IPS-20b (cell line): ENCODE measurements around the gene UVRAG.

Source experiments
- H3K27ac ChIP-seq: one replicate; pipeline ENCODE4 v1.5.1; 2013; ENCODE audit warnings: low read length
- H3K27me3 ChIP-seq: 2 replicates; pipeline ENCODE4 v1.6.1; 2013; ENCODE audit warnings: mild to moderate bottlenecking, low read length, inconsistent platforms; ENCODE audit not compliant: insufficient read depth
- H3K36me3 ChIP-seq: 2 replicates; pipeline ENCODE4 v1.6.1; 2013; ENCODE audit warnings: low read depth, mild to moderate bottlenecking, inconsistent platforms, low read length, moderate library complexity; ENCODE audit not compliant: insufficient read depth
- H3K4me1 ChIP-seq: 2 replicates; pipeline ENCODE4 v1.6.1; 2013; ENCODE audit warnings: mild to moderate bottlenecking, control low read depth, inconsistent platforms, low read length, moderate library complexity; ENCODE audit not compliant: insufficient read depth
- H3K4me3 ChIP-seq: 2 replicates; pipeline ENCODE4 v1.5.1; 2013; ENCODE audit warnings: mild to moderate bottlenecking, low read length, inconsistent platforms
- H3K9ac ChIP-seq: 2 replicates; pipeline ENCODE4 v1.6.1; 2013; ENCODE audit warnings: low read depth, mild to moderate bottlenecking, inconsistent platforms, low read length, moderate library complexity
- H3K9me3 ChIP-seq: 2 replicates; pipeline ENCODE4 v1.6.1; 2013; ENCODE audit warnings: mild to moderate bottlenecking, low read depth, low read length, inconsistent platforms; ENCODE audit not compliant: insufficient read depth

Gene UVRAG

DNA sequence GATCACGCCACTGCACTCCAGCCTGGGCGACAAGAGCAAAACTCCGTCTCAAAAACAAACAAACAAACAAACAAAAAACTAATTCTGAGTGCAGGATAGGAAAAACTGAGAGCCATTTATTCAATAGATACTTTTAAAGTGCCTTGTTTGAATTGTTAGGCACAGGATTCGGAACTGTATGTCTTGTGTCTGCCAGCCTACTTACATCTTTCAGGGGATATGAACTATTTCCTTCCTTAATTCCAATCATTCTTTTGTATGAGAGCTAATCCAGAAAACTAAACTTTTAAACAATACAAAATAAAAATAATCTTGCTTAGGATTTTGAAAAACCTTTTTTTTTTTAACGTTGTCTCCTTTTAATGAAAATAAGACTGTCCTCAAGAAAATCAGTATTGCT is 12.6 kb downstream of the UVRAG start:
- Histone ChIP-seq H3K9me3 (no peaks in the 10 kb centered on the region), H3K36me3 (no peaks in the 10 kb centered on the region), H3K4me1 (0 out of 2 replicates have a peak, but pooled peaks cover 3% of the 10 kb centered on the region), H3K9ac (no peak overlapping the region), H3K4me3 (no peak overlapping the region), H3K27me3 (no peaks in the 10 kb centered on the region), H3K27ac (no peak overlapping the region)

DNA sequence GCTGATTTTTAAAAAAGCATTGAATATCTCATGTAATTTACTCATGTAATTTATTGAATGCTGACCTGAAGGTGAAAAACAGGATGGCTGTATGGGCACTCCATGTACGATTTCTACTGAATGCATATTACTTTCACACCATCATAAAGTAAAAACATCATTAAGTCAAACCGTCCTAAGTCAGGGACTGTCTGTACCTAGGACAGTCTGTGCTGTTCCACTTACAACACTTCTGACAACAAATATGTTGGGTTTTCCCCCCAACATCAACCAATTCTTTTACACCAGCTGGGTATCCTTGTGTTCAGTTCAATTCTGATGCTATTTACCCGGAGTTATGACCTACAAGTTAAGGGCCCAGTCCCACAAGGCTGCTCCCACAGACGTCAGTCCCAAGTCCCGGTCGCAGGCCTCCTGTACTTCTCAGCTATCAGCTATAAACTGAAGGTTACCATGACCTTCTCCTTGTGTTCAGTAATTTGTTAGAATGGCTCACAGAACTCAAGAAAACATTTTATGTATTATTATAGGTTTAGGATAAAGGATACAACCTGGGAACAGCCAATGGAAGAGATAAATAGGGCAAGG is 17.0 kb downstream of the UVRAG start:
- no peak overlapping the region for H3K9ac ChIP-seq
- no peak overlapping the region for H3K4me3 ChIP-seq
- H3K27me3 ChIP-seq, result no peaks in the 10 kb centered on the region
- no peak overlapping the region for H3K27ac ChIP-seq
- H3K9me3 ChIP-seq, result no peaks in the 10 kb centered on the region
- H3K4me1 ChIP-seq, result 0 out of 2 replicates have a peak, but pooled peaks cover 3% of the 10 kb centered on the region
- H3K36me3 ChIP-seq, result no peaks in the 10 kb centered on the region

DNA sequence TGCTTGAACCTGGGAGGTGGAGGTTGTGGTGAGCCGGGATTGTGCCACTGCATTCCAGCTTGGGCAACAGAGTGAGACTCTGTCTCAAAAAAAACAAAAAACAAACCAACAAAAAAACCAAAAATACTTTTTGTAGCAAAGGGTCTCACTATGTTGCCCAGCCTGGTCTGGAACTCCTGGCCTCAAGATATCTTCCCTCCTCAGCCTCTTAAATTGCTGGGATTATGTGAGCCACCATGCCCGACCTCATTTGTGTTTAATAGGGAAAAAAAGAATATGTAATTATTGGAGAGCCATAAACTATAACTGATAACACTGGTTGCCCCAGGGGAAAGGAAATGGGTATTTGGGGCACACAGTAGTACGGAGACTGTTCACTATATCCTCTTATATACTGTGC is 19.7 kb downstream of the UVRAG start:
- H3K36me3 ChIP-seq, result no peaks in the 10 kb centered on the region
- no peaks in the 10 kb centered on the region for H3K9me3 ChIP-seq
- no peak overlapping the region for H3K9ac ChIP-seq
- H3K27ac ChIP-seq, result no peak overlapping the region
- H3K27me3 ChIP-seq, result no peaks in the 10 kb centered on the region
- no peak overlapping the region for H3K4me3 ChIP-seq
- H3K4me1 ChIP-seq, result 0 out of 2 replicates have a peak, but pooled peaks cover 3% of the 10 kb centered on the region

DNA sequence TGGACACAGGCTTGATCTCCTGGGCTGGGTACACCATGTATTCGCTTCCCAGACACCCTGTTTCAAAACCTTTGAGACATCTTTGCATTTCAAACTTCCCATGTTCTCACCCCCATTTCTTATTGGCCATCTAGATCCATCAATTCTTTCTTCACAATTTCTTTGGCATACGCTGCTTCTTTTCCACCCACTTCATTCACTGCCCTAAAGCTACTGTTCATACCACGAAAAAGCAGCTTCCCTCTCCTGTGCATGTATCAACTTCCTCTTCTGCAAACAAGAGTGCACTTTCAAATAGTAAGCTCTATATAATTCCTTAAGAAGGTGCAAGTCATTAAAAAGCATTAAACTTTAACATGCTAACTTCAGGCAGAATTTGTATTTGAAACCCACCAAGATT is 21.4 kb downstream of the UVRAG start:
- H3K36me3 ChIP-seq, result no peaks in the 10 kb centered on the region
- H3K4me3 ChIP-seq, result no peak overlapping the region
- H3K27ac ChIP-seq, result no peak overlapping the region
- no peak overlapping the region for H3K9ac ChIP-seq
- H3K27me3 ChIP-seq, result no peaks in the 10 kb centered on the region
- no peaks in the 10 kb centered on the region for H3K9me3 ChIP-seq
- H3K4me1 ChIP-seq, result 0 out of 2 replicates have a peak, but pooled peaks cover 3% of the 10 kb centered on the region

DNA sequence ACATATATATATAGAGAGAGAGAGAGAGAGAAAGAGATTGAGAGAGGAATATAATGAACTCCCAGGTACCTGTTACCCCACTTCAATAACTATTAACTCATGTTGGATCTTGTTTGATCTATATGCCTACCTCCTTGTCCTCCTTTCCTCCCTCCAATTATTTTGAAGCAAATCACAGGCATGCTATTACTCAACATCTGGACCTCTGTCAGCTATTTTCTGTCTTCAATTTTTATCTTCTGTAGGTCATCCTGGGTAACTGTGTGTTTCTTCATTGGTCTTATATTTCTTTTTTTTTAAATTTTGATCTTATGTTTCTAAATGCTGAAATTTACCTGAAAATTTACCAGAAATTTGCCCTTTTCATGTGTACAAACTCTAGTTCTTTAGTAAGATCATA is 24.8 kb downstream of the UVRAG start:
- Histone ChIP-seq H3K27ac (no peak overlapping the region), H3K4me1 (no peaks in the 10 kb centered on the region), H3K4me3 (no peak overlapping the region), H3K9me3 (no peaks in the 10 kb centered on the region), H3K9ac (no peak overlapping the region), H3K27me3 (no peaks in the 10 kb centered on the region), H3K36me3 (no peaks in the 10 kb centered on the region)

DNA sequence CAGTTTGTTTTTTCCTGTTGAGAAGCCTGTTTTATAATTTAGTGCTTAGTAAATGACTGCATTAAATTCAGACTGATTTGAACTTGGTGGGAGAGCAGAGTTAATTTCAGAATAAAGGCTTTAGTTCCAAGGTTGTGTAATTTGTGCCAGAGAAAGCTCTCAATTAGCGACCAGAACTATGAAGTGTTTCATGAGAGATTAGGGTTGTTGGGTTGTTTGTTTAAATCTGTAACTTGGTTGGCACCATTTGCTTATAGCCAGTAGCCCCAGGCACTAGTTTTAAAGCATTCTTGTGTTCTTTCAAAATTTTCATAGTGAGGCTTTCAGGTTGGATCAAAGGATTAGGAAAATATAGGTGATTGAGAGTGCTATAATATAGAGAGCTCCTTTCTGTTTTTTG is 25.5 kb downstream of the UVRAG start:
- Histone ChIP-seq H3K4me3 (no peak overlapping the region), H3K4me1 (no peaks in the 10 kb centered on the region), H3K27ac (no peak overlapping the region), H3K9me3 (no peaks in the 10 kb centered on the region), H3K9ac (no peak overlapping the region), H3K27me3 (no peaks in the 10 kb centered on the region), H3K36me3 (no peaks in the 10 kb centered on the region)

DNA sequence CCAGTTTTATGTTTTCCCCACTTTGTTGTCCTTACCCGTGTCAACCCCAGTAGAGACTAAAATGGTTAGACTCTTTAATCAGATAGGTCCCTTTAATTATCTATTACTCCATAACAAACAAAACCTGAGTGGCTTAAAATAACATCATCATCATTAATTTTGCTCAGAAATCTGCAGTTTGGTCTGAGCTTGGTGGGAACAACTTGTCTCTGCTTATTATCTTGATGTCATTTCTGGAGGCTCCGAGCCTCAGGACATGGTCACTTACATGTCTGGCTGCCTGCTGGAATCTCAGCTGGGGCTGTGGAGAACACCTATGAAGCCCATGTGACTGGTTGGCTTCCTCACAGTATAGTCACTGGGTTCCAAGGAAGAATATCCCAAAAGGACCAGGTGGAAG is 26.7 kb downstream of the UVRAG start:
- H3K27ac ChIP-seq, result no peak overlapping the region
- no peak overlapping the region for H3K4me3 ChIP-seq
- H3K36me3 ChIP-seq, result no peaks in the 10 kb centered on the region
- H3K9me3 ChIP-seq, result no peaks in the 10 kb centered on the region
- H3K4me1 ChIP-seq, result no peaks in the 10 kb centered on the region
- no peak overlapping the region for H3K9ac ChIP-seq
- no peaks in the 10 kb centered on the region for H3K27me3 ChIP-seq

DNA sequence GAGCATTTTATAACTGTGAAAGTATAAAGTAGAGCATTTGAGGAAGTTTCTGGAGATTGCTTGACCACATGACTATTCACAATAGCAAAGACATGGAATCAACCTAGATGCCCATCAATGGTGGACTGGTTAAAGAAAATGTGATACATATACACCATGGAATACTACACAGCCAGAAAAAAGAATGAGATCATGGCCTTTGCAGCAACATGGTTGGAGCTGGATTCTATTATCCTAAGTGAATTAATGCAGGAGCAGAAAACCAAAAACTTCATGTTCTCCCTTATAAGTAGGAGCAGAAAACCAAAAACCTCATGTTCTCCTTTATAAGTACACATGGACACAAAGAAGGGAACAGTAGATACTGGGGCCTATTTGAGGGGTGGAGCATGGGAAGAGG is 30.3 kb downstream of the UVRAG start:
- no peak overlapping the region for H3K9ac ChIP-seq
- no peak overlapping the region for H3K27ac ChIP-seq
- no peaks in the 10 kb centered on the region for H3K9me3 ChIP-seq
- H3K4me3 ChIP-seq, result no peak overlapping the region
- no peaks in the 10 kb centered on the region for H3K27me3 ChIP-seq
- H3K36me3 ChIP-seq, result no peaks in the 10 kb centered on the region
- no peaks in the 10 kb centered on the region for H3K4me1 ChIP-seq

DNA sequence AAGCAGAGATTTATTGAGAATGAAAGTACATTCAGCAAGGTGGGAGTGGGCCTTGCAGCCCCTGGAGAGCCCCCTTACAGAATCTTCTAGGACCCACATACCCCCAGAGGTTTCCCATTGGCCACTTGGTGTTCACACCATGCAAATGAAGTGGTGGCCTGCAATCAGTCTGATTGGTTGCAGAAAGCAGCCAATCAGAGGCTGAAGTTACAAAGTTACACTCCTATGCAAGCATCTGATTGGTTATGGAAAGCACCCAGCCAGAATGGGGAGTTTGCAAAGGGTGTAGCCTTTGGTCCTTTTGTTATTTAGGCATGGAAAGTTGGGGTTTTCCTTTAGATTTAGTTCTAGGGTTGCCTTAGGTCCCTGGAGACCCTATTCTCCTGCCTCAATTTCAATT is 34.9 kb downstream of the UVRAG start:
- no peaks in the 10 kb centered on the region for H3K4me1 ChIP-seq

DNA sequence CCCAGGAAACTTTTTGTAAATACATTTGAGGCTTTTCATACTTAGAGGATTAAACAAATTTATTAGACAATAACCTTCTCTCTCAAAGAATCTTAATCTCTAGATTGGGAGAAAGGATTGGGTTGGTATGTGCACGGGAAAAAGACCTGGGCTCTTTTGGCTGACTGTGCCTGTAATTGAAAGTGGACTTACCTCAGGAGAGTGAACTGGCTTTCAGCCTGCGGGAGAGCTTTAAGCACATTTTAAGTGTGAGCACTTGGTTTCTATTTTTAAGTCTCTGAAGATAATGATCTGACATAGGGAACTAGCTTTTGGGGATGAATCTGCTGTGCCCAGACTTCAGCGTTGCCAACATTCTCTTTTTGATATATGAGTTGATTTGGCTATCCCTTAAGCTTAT is 35.8 kb downstream of the UVRAG start:
- Histone ChIP-seq H3K27ac (no peak overlapping the region), H3K36me3 (no peaks in the 10 kb centered on the region), H3K4me3 (no peak overlapping the region), H3K9me3 (no peaks in the 10 kb centered on the region), H3K4me1 (no peaks in the 10 kb centered on the region), H3K27me3 (no peaks in the 10 kb centered on the region), H3K9ac (no peak overlapping the region)

More for the DNA sequence above, 34.9 kb downstream of the UVRAG start:
- H3K9ac ChIP-seq, result no peak overlapping the region
- no peaks in the 10 kb centered on the region for H3K9me3 ChIP-seq
- no peaks in the 10 kb centered on the region for H3K36me3 ChIP-seq
- no peaks in the 10 kb centered on the region for H3K27me3 ChIP-seq
- H3K27ac ChIP-seq, result no peak overlapping the region
- H3K4me3 ChIP-seq, result no peak overlapping the region

DNA sequence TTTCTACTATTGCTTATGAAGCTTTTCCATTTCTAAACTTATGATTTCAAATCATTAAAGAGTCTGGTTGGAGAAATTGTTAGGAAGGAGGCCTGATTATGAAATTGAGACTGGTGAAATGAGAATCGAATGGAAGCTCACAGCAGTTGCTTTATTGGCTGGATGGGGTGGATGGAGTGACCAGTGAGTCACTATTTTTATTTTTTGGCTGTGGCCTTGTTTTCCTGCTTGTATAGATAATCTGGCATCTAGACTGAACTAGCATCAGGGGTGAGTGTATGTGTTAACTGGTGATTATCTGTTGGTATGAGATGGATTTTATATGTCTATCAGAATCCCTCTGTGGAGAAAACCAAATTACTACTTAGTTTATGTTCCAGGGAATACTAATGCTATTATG is 36.2 kb downstream of the UVRAG start:
- no peak overlapping the region for H3K4me3 ChIP-seq
- no peaks in the 10 kb centered on the region for H3K4me1 ChIP-seq
- H3K36me3 ChIP-seq, result no peaks in the 10 kb centered on the region
- no peak overlapping the region for H3K9ac ChIP-seq
- H3K27ac ChIP-seq, result no peak overlapping the region
- no peaks in the 10 kb centered on the region for H3K27me3 ChIP-seq
- H3K9me3 ChIP-seq, result no peaks in the 10 kb centered on the region

DNA sequence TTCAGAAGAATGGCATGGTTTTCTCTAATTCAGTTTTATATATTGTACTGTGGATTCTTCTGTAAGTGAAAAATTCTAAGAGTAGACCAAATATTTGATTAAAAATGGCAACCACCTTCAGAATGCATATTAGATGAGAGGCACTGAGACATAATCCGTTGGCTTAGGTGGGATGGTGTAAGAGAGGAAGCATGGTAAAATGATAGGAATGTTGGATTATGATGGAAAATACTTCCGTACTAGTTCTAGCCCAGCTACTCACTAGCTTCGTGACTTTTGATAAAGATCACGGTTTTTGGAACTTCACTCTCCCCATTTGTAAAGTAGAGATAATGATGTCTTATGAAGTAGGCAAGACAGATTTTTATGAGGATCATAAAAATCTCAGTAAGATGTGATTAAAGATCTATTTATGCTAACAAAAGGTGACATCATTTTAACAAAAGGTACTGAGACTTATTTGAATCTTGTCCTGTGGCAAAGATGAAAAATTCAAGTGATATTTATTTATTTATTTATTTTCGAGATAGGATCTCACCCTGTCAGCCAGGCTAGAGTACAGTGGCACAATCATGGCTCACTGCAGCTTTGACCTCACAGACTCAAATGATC is 37.5 kb downstream of the UVRAG start:
- no peak overlapping the region for H3K4me3 ChIP-seq
- H3K4me1 ChIP-seq, result no peaks in the 10 kb centered on the region
- no peaks in the 10 kb centered on the region for H3K27me3 ChIP-seq
- no peak overlapping the region for H3K9ac ChIP-seq
- no peak overlapping the region for H3K27ac ChIP-seq
- no peaks in the 10 kb centered on the region for H3K36me3 ChIP-seq
- no peaks in the 10 kb centered on the region for H3K9me3 ChIP-seq
